ENCODE measurements around the gene MRPS30.

The MRPS30 gene

DNA sequence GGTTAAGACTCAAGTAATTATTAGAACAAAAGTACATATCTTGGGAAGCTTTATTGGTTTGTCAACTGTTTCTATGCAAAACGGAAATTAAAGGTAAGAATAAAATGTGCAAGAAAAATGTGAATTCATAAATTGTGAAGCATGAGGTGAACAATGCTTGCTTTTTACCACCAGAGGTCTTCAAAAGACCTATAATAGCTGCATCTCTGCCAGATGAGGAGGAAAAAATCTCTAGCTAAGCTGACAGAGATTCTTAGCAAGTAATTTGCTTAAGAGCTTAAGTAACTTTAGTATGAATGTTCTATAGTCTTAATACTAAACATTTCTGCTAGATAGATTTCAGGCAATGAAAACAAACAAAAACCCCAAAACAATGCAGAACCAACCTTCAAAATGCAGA, 54.1 kb downstream of the MRPS30 start:
- Histone ChIP-seq H3K9me3 (ENCODE audit: severe bottlenecking) (no peaks in the 10 kb centered on the region), H3K36me3 (no peaks in the 10 kb centered on the region), H3K4me3 (ENCODE audit: low read depth, low read length) (no peak overlapping the region), H3K27ac (no peak overlapping the region), H3K27me3 (ENCODE audit: insufficient read depth, low read depth, severe bottlenecking) (no peaks in the 10 kb centered on the region)
- TF ChIP-seq, protein P1, sequence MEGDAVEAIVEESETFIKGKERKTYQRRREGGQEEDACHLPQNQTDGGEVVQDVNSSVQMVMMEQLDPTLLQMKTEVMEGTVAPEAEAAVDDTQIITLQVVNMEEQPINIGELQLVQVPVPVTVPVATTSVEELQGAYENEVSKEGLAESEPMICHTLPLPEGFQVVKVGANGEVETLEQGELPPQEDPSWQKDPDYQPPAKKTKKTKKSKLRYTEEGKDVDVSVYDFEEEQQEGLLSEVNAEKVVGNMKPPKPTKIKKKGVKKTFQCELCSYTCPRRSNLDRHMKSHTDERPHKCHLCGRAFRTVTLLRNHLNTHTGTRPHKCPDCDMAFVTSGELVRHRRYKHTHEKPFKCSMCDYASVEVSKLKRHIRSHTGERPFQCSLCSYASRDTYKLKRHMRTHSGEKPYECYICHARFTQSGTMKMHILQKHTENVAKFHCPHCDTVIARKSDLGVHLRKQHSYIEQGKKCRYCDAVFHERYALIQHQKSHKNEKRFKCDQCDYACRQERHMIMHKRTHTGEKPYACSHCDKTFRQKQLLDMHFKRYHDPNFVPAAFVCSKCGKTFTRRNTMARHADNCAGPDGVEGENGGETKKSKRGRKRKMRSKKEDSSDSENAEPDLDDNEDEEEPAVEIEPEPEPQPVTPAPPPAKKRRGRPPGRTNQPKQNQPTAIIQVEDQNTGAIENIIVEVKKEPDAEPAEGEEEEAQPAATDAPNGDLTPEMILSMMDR (IDR thresholded peaks at IDR 0.05; ENCODE audit: low read depth, low read length): peak; percentile 45; the same call in 1 of the 2 replicates
- no peak for DNase-seq

Measured in WERI-Rb-1 (cell line).